ENCODE measurements around the gene RPN2.

DNA sequence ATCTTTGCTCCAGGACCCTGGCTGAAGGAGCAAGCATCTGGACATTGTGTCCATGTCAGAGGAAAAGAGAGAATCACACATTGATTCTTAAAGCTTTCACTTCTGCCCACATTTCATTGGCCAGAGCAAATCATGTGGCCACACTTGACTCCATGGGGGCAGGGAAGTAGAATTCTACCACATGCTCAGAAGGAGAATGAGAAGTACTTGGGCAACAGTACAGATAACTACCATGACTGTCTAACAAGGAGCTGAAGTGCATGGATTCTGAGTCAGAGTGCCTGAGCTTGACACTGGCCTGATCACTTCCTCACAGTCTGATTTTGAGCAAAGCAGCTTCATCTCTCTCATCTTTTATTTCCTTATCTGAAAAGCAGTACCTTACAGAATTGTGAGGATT, 43.9 kb downstream of the RPN2 start:
- no peak for TF ChIP-seq EZH2 (IDR thresholded peaks at IDR 0.05; ENCODE audit: low read depth)
- TF ChIP-seq, protein P1, sequence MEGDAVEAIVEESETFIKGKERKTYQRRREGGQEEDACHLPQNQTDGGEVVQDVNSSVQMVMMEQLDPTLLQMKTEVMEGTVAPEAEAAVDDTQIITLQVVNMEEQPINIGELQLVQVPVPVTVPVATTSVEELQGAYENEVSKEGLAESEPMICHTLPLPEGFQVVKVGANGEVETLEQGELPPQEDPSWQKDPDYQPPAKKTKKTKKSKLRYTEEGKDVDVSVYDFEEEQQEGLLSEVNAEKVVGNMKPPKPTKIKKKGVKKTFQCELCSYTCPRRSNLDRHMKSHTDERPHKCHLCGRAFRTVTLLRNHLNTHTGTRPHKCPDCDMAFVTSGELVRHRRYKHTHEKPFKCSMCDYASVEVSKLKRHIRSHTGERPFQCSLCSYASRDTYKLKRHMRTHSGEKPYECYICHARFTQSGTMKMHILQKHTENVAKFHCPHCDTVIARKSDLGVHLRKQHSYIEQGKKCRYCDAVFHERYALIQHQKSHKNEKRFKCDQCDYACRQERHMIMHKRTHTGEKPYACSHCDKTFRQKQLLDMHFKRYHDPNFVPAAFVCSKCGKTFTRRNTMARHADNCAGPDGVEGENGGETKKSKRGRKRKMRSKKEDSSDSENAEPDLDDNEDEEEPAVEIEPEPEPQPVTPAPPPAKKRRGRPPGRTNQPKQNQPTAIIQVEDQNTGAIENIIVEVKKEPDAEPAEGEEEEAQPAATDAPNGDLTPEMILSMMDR (conservative IDR thresholded peaks at IDR 0.05), result no peak
